ENCODE data around the gene ALK. TPM values are rescaled to one million over a fixed set of nuclear protein-coding genes. Genes with fewer than 3 reads are reported as not detected.

The ALK gene
- total RNA-seq, 1 donor from 2014 or later = not detected

GRCh38 chr2:29392774-29393173, 528.6 kb downstream of the ALK start:
- no peak for DNase-seq (ENCODE audit: low spot score)
- Mint-ChIP-seq H3K4me1 (ENCODE audit: low read depth) (no peaks in the 10 kb centered on the region), H3K9me3 (no peaks in the 10 kb centered on the region), H3K4me3 (no peak overlapping the region), H3K27me3 (ENCODE audit: insufficient read depth) (peaks cover 9% of the 10 kb centered on the region), H3K36me3 (ENCODE audit: low read depth) (no peaks in the 10 kb centered on the region), H3K27ac (no peak overlapping the region)
- intact Hi-C loops (cut with micrococcal nuclease) = no loop called here

- no peak for DNase-seq (ENCODE audit: low spot score)
- Mint-ChIP-seq H3K4me1 (ENCODE audit: low read depth) (no peaks in the 10 kb centered on the region), H3K4me3 (no peak overlapping the region), H3K36me3 (ENCODE audit: low read depth) (no peaks in the 10 kb centered on the region), H3K9me3 (no peaks in the 10 kb centered on the region), H3K27me3 (ENCODE audit: insufficient read depth) (peaks cover 9% of the 10 kb centered on the region), H3K27ac (no peak overlapping the region)
- intact Hi-C loops (cut with micrococcal nuclease) = no loop called here
Measured at GRCh38 chr2:29390136-29390535, 531.2 kb downstream of the ALK start.

GRCh38 chr2:29389686-29390085, 531.7 kb downstream of the ALK start:
- intact Hi-C loops (cut with micrococcal nuclease) = no loop called here
- no peak overlapping the region for H3K4me3 Mint-ChIP-seq
- no peaks in the 10 kb centered on the region for H3K36me3 Mint-ChIP-seq (ENCODE audit: low read depth)
- H3K4me1 Mint-ChIP-seq (ENCODE audit: low read depth) = no peaks in the 10 kb centered on the region
- no peak overlapping the region for H3K27ac Mint-ChIP-seq
- peaks cover 7% of the 10 kb centered on the region for H3K27me3 Mint-ChIP-seq (ENCODE audit: insufficient read depth)
- no peak for DNase-seq (ENCODE audit: low spot score)
- no peaks in the 10 kb centered on the region for H3K9me3 Mint-ChIP-seq

- no peak for DNase-seq (ENCODE audit: low spot score)
- no peaks in the 10 kb centered on the region for H3K36me3 Mint-ChIP-seq (ENCODE audit: low read depth)
- no peaks in the 10 kb centered on the region for H3K9me3 Mint-ChIP-seq
- H3K4me1 Mint-ChIP-seq (ENCODE audit: low read depth) = no peaks in the 10 kb centered on the region
- H3K27ac Mint-ChIP-seq = no peak overlapping the region
- H3K27me3 Mint-ChIP-seq (ENCODE audit: insufficient read depth) = peaks cover 4% of the 10 kb centered on the region
- intact Hi-C loops (cut with micrococcal nuclease) = no loop called here
- H3K4me3 Mint-ChIP-seq = no peak overlapping the region
Measured at GRCh38 chr2:29388071-29388470, 533.3 kb downstream of the ALK start.

DNA sequence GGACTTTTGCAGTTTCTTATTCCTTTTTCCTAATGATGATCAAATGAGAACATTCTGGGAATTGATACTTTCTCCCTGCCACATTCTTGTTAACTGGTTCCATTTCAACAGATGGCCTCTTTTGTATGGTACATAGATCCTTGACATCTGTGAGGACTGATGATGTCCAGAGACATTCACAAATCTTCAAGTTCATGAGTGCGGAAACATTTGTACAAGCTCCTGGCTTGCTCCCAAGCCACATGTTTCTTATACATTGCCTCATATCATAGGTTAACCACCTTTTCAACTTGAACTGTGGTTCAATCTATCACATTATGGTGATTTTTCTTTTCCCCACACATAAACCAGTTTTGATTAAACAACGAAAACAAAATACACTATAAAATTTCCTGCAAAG, 538.9 kb downstream of the ALK start:
- peaks cover 8% of the 10 kb centered on the region for H3K27me3 Mint-ChIP-seq (ENCODE audit: insufficient read depth)
- no peaks in the 10 kb centered on the region for H3K36me3 Mint-ChIP-seq (ENCODE audit: low read depth)
- no peak overlapping the region for H3K4me3 Mint-ChIP-seq
- no peaks in the 10 kb centered on the region for H3K4me1 Mint-ChIP-seq (ENCODE audit: low read depth)
- intact Hi-C loops (cut with micrococcal nuclease) = no loop called here
- DNase-seq (ENCODE audit: low spot score) = no peak
- H3K9me3 Mint-ChIP-seq = no peaks in the 10 kb centered on the region
- no peak overlapping the region for H3K27ac Mint-ChIP-seq

DNA sequence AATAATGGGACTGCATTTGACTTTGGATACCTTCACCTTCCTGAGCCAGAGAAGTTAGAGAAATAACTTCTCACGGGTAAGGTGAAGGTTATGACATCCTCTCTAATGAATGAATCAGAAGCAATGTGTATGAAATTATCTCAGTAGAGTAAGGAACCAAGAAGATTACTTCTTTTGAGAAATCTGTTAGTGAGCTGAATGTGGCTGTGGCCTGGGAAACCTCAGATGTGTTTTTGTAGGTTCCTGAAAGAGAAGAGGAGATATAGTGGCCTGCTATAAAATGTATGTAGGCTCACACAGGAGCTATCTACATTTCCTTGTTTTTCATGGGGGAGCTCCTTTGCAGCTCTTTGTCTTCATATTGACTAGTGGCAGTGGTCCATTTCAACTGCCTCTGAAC, 543.6 kb downstream of the ALK start:
- H3K36me3 Mint-ChIP-seq (ENCODE audit: low read depth) = no peaks in the 10 kb centered on the region
- H3K9me3 Mint-ChIP-seq = no peaks in the 10 kb centered on the region
- DNase-seq (ENCODE audit: low spot score) = no peak
- peaks cover 13% of the 10 kb centered on the region for H3K27me3 Mint-ChIP-seq (ENCODE audit: insufficient read depth)
- no peak overlapping the region for H3K27ac Mint-ChIP-seq
- no peaks in the 10 kb centered on the region for H3K4me1 Mint-ChIP-seq (ENCODE audit: low read depth)
- intact Hi-C loops (cut with micrococcal nuclease) = no loop called here
- H3K4me3 Mint-ChIP-seq = no peak overlapping the region

DNA sequence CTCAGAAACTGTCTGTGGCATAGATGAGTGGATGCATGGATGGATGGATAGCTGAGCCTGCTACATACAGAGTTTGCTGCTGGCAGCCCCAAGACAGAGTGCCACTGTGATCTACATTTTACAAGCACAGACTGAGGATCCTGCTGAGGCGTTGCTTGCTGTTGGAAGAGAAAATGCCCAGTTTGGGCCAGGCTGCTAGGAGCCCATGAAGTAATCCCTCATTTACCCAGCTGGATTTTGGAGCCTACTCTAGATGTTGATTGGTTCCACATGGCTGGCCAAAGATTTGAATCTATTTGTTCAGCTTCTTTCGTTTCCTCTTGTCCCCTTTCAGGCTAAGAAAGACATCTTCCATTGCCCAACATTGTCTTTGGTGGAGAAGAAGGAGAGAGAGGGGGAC, 544.8 kb downstream of the ALK start:
- DNase-seq (ENCODE audit: low spot score) = no peak
- Mint-ChIP-seq H3K27ac (no peak overlapping the region), H3K4me3 (no peak overlapping the region), H3K36me3 (ENCODE audit: low read depth) (no peaks in the 10 kb centered on the region), H3K4me1 (ENCODE audit: low read depth) (no peaks in the 10 kb centered on the region), H3K27me3 (ENCODE audit: insufficient read depth) (peaks cover 12% of the 10 kb centered on the region), H3K9me3 (no peaks in the 10 kb centered on the region)
- intact Hi-C loops (cut with micrococcal nuclease) = no loop called here

DNA sequence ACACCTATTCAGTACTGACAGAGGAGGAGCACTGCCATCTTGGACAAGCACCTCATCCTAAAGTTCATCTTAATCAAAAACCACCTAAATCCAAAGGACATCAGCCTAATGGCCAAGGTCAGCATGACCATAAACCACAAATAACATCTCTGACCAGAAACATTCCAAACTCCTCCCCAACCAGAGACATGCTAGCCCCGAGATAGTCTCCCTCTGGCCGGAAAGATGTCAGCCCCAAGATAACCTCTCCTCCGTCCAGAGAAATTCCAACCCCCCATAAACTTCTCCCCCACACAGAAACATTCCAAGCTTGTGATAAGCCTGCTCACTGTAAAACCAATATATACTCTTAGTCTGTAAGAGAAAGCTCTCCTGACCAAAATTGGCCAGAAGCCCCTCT, 545.5 kb downstream of the ALK start:
- H3K27ac Mint-ChIP-seq = no peak overlapping the region
- DNase-seq (ENCODE audit: low spot score) = no peak
- no peaks in the 10 kb centered on the region for H3K36me3 Mint-ChIP-seq (ENCODE audit: low read depth)
- no peak overlapping the region for H3K4me3 Mint-ChIP-seq
- H3K27me3 Mint-ChIP-seq (ENCODE audit: insufficient read depth) = peaks cover 15% of the 10 kb centered on the region
- intact Hi-C loops (cut with micrococcal nuclease) = no loop called here
- no peaks in the 10 kb centered on the region for H3K4me1 Mint-ChIP-seq (ENCODE audit: low read depth)
- no peaks in the 10 kb centered on the region for H3K9me3 Mint-ChIP-seq

GRCh38 chr2:29374823-29375222, 546.6 kb downstream of the ALK start:
- H3K4me3 Mint-ChIP-seq = no peak overlapping the region

DNA sequence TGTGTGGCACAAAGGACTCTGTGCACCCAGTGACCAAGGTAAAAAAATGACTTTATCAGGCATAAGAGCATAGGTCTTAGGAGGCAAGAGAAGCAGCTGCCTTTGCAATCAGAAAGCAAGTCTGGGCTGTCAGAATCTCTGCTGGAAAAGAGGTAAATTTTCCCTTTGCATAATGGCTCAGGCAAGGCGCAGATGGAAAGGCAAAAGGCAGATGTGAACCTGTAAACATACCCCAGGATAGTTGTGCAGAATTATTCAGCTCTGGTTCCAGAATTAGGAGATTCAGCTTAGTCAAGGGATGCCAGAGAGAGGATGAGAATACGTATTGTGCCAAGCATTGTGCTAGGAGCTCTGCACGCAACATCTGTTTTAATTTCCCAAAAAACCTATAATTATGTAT, 547.5 kb downstream of the ALK start:
- Mint-ChIP-seq H3K4me1 (ENCODE audit: low read depth) (no peaks in the 10 kb centered on the region), H3K4me3 (no peak overlapping the region), H3K9me3 (no peaks in the 10 kb centered on the region), H3K27me3 (ENCODE audit: insufficient read depth) (peaks cover 13% of the 10 kb centered on the region), H3K27ac (no peak overlapping the region), H3K36me3 (ENCODE audit: low read depth) (no peaks in the 10 kb centered on the region)
- intact Hi-C loops (cut with micrococcal nuclease) = no loop called here
- DNase-seq (ENCODE audit: low spot score) = no peak

More at GRCh38 chr2:29374823-29375222, 546.6 kb downstream of the ALK start:
- H3K4me1 Mint-ChIP-seq (ENCODE audit: low read depth) = no peaks in the 10 kb centered on the region
- no peaks in the 10 kb centered on the region for H3K36me3 Mint-ChIP-seq (ENCODE audit: low read depth)
- intact Hi-C loops (cut with micrococcal nuclease) = no loop called here
- H3K27ac Mint-ChIP-seq = no peak overlapping the region
- no peak for DNase-seq (ENCODE audit: low spot score)
- no peaks in the 10 kb centered on the region for H3K9me3 Mint-ChIP-seq
- peaks cover 15% of the 10 kb centered on the region for H3K27me3 Mint-ChIP-seq (ENCODE audit: insufficient read depth)

GRCh38 chr2:29372185-29372584, 549.2 kb downstream of the ALK start:
- no peaks in the 10 kb centered on the region for H3K9me3 Mint-ChIP-seq
- H3K4me1 Mint-ChIP-seq (ENCODE audit: low read depth) = no peaks in the 10 kb centered on the region
- peaks cover 18% of the 10 kb centered on the region for H3K27me3 Mint-ChIP-seq (ENCODE audit: insufficient read depth)
- no peak overlapping the region for H3K27ac Mint-ChIP-seq
- intact Hi-C loops (cut with micrococcal nuclease) = no loop called here
- H3K4me3 Mint-ChIP-seq = no peak overlapping the region
- DNase-seq (ENCODE audit: low spot score) = no peak
- no peaks in the 10 kb centered on the region for H3K36me3 Mint-ChIP-seq (ENCODE audit: low read depth)

DNA sequence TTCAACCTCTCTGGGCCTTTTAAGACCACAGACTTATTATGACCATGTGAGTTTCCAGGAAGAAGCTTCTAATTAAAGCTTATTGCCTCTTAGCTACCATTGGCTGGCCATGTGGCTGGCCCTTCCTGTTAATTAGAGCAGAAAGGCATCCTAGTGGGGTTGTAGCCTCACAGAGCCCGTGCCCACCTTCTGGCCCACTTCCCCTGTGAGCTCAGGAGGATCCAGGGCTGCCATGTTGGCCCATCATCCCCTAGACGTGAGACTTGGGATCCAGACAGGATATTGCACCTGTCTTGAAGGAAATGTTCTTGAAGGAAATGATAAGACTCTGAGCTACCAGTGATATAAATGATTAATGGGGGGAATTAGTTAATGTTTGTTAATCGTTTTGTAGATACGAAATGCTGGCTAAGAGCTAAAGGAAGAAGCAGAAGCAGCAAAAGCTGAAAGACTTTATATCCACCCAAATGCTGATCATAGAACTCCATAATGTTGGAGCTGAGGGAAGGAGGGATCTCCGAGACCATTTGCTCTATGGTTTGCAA, 550.7 kb downstream of the ALK start:
- intact Hi-C loops (cut with micrococcal nuclease) = no loop called here
- no peak for DNase-seq (ENCODE audit: low spot score)
- Mint-ChIP-seq H3K4me3 (no peak overlapping the region), H3K9me3 (no peaks in the 10 kb centered on the region), H3K27me3 (ENCODE audit: insufficient read depth) (peaks cover 22% of the 10 kb centered on the region), H3K4me1 (ENCODE audit: low read depth) (no peaks in the 10 kb centered on the region), H3K36me3 (ENCODE audit: low read depth) (no peaks in the 10 kb centered on the region), H3K27ac (no peak overlapping the region)

- Mint-ChIP-seq H3K4me1 (ENCODE audit: low read depth) (no peaks in the 10 kb centered on the region), H3K4me3 (no peak overlapping the region), H3K36me3 (ENCODE audit: low read depth) (no peaks in the 10 kb centered on the region), H3K27ac (no peak overlapping the region), H3K27me3 (ENCODE audit: insufficient read depth) (peaks cover 22% of the 10 kb centered on the region), H3K9me3 (no peaks in the 10 kb centered on the region)
- intact Hi-C loops (cut with micrococcal nuclease) = no loop called here
- no peak for DNase-seq (ENCODE audit: low spot score)
Measured at GRCh38 chr2:29370173-29370572, 551.2 kb downstream of the ALK start.

GRCh38 chr2:29368659-29369040, 552.7 kb downstream of the ALK start:
- Mint-ChIP-seq H3K4me1 (ENCODE audit: low read depth) (no peaks in the 10 kb centered on the region), H3K36me3 (ENCODE audit: low read depth) (no peaks in the 10 kb centered on the region), H3K4me3 (no peak overlapping the region), H3K27ac (no peak overlapping the region), H3K9me3 (no peaks in the 10 kb centered on the region), H3K27me3 (ENCODE audit: insufficient read depth) (peaks cover 24% of the 10 kb centered on the region)
- intact Hi-C loops (cut with micrococcal nuclease) = no loop called here
- no peak for DNase-seq (ENCODE audit: low spot score)
